PFSK-1 (cell line): ENCODE measurements around the gene PLPPR2.

Experiments
- POLR2AphosphoS5 ChIP-seq: IDR thresholded peaks from 2 replicates; pipeline ENCODE4 v1.6.1; 2012; ENCODE audit warnings: low read depth, mild to moderate bottlenecking, control low read depth, low read length, moderate library complexity
- SIN3A ChIP-seq: IDR thresholded peaks from 2 replicates; pipeline ENCODE4 v1.6.1; 2012; ENCODE audit warnings: mild to moderate bottlenecking, low read length, moderate library complexity, borderline replicate concordance; ENCODE audit not compliant: insufficient read depth
- TAF1 ChIP-seq: IDR thresholded peaks from 2 replicates; pipeline ENCODE4 v1.6.1; 2012; ENCODE audit warnings: low read length, control low read depth, borderline replicate concordance; ENCODE audit not compliant: insufficient read depth
- TF ChIP-seq, protein P1 (sequence below), 2 experiments: IDR thresholded peaks; 2 replicates each; pipeline versions ENCODE4 v1.6.1 to v1.8.0; 2011 to 2012; ENCODE audit warnings: low read depth in 2 of 2, low read length in 2 of 2, control low read depth in 1 of 2, inconsistent platforms in 1 of 2, mild to moderate bottlenecking in 1 of 2, moderate library complexity in 1 of 2; ENCODE audit not compliant: insufficient read depth in 1 of 2

DNA sequence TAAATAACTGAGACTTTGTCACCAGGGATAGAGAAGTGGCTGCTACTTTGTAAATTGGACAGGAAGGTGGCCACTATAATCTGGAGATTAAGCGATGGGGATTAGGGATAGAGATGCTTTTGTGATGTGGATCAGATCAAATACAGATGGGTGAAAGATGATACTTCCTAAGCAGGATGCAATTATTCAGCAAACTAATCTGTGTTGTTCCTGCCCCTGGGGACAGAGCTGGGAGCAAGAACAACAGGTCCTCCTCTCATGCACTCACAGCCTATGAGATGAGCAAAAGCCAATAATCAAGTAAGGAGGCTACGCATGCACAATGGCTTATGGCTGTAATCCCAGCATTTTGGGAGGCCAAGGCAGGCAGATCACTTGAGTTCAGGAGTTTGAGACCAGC lies 59.3 kb downstream of the PLPPR2 start:
- no peak for TF ChIP-seq POLR2AphosphoS5
- TF ChIP-seq, protein P1, sequence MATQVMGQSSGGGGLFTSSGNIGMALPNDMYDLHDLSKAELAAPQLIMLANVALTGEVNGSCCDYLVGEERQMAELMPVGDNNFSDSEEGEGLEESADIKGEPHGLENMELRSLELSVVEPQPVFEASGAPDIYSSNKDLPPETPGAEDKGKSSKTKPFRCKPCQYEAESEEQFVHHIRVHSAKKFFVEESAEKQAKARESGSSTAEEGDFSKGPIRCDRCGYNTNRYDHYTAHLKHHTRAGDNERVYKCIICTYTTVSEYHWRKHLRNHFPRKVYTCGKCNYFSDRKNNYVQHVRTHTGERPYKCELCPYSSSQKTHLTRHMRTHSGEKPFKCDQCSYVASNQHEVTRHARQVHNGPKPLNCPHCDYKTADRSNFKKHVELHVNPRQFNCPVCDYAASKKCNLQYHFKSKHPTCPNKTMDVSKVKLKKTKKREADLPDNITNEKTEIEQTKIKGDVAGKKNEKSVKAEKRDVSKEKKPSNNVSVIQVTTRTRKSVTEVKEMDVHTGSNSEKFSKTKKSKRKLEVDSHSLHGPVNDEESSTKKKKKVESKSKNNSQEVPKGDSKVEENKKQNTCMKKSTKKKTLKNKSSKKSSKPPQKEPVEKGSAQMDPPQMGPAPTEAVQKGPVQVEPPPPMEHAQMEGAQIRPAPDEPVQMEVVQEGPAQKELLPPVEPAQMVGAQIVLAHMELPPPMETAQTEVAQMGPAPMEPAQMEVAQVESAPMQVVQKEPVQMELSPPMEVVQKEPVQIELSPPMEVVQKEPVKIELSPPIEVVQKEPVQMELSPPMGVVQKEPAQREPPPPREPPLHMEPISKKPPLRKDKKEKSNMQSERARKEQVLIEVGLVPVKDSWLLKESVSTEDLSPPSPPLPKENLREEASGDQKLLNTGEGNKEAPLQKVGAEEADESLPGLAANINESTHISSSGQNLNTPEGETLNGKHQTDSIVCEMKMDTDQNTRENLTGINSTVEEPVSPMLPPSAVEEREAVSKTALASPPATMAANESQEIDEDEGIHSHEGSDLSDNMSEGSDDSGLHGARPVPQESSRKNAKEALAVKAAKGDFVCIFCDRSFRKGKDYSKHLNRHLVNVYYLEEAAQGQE (IDR thresholded peaks at IDR 0.05; ENCODE audit: insufficient read depth in 1 of 2, low read depth in 2 of 2, low read length in 2 of 2): no peak
- TF ChIP-seq TAF1: no peak
- TF ChIP-seq SIN3A: no peak
